Activated CD8-positive, alpha-beta memory T cell treated with anti-CD3 and anti-CD28 coated beads, Interleukin-2, amount 50 U/mL, for 1 hour (primary cell): ENCODE measurements around the gene HAUS7.
"Not testable (repeated sequence)": the region's sequence is repeated elsewhere in the genome, so short reads cannot be mapped to it uniquely, and the experiment has no call there.

Source experiments
- DNase-seq: peaks from one replicate; pipeline ENCODE4 v3.0.0-alpha.2; 2020; ENCODE audit errors: extremely low read depth

Gene HAUS7

DNA sequence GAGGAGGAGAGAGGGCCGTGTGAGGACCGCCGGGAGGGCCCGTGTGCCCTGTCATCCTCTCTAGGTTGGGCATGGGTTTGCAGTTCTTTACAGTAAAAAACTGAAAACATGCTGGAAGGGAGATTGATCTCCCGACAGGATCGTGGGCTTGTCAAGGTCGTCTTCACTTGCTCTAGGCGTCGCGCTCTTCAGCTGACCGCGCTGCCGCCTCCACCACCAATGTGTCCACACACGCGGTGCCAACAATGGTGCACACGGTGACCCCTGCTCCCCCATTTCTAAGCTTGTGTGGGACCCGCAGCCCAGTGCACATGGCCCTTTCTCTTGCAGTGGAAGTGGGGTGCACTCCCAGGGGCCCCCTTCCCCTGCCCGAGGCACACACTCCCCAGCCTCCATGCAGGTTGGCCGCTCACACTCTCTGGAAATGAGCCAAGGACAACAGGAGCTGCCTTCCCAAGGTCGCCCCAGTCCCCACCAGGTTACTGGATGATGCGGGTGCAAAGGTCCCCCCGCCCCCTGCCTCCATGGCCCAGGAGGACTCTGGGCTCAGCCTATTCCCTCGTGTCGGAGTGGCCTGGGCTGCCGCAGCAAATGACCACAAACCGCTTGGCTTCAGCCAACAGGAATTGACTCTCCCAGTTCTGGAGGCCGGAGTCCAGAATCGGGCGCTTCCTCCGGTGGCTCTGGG is 60.8 kb downstream of the HAUS7 start:
- no peak for DNase-seq

DNA sequence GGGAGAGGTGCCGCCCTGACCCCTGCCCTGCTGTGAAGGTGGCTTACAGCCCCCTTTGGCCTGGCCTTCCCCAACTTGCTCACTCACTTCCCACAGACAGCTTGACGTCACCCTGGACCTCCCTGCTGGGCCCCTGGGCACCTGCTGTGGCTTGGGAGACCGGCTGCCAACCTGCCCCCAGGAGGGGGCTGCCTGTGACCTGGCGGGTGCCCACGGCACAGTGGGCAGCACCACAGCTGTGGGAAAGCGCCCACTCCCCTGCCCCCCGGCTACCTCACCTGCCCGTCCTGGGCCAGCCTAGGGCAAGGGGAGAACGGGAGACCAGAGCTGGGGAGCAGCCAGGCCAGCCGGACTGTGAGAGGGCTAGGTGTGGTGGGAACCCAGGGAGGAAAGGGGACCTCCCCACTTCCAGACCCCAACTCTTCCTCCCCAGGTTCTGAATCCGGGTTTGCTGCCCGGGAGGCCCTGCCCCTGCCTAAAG is 61.5 kb downstream of the HAUS7 start:
- DNase-seq: no peak

DNA sequence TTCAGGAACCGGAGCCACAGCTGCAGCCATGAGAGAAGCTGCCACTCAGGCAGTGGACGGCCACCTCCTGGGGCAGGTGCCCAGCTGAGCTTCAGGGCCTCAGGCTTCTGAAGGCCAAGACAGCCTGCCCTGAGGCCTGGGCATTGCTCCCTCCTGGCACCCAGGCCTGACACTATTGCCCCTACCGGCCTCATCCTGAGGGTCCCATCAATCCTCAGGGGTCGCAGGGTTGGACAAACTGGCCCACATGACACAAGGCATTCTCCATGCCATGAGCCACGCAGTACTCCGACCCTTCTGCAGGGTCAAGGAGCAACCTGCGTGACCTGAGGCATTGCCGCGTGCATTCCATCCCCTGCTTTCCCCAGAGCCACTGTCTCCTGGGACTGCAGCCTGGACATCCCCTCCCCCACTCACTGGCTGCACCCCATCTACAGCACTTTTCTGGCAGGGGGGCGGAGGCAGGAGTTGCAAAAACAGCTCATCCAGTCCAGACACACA is 62.1 kb downstream of the HAUS7 start:
- DNase-seq: no peak

DNA sequence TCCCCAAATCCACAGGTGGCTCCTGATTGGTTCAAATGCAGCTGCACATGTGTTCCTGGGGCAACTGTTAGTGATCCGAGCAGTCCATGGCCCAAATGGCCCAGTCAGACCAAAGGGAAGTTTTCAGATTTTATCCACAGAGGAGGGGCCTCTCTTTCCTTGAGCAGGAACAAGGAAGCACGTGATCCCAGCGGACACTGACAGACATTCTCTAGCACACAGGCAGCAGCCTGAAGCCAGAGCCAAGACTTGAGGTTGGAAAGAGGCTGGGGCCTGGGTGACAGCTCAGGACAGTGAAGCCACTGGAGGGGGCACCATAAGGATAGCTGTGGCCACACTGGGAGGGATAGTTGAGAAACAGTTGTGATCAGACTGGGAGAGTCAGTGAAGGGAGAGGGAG is 62.6 kb downstream of the HAUS7 start:
- DNase-seq: no peak

DNA sequence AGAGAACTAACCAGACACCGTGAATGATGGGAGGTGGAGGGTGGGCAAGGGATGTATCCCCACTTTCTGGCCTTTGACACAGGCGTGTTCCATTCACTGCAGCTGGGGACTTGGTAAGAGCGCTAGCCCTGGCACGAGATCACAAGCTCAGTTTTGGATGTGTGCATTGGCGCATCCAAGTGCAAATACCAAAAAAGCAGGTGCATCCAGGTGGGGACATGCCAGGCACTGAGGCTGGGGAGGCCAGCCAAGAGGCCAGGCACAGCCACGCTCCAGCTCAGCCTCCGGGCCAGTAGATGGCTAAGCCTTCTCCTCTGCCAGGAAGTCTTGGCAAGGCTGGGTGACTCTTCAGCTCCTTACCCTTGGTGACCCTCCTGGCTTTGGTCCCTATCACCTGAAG is 63.5 kb downstream of the HAUS7 start:
- no peak for DNase-seq

DNA sequence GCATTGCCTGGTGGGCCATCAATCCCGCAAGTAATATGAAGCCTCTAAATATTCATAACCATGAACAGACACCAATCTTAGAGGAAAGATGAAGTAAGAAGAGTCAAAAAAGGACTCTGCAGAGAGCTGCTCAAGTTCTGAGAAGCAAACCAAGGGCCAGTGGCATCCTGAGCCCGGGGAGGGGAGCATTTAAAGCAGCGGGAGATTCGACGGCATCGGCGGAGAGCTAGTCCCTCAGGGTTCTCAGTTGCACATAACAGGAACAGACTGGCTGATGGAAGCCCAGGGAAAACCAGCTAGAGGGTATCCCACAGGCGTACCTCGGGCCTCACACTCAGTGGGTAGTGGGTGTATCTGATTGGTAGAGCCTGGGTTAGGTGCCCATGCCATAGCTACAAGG is 64.4 kb downstream of the HAUS7 start:
- DNase-seq: no peak

DNA sequence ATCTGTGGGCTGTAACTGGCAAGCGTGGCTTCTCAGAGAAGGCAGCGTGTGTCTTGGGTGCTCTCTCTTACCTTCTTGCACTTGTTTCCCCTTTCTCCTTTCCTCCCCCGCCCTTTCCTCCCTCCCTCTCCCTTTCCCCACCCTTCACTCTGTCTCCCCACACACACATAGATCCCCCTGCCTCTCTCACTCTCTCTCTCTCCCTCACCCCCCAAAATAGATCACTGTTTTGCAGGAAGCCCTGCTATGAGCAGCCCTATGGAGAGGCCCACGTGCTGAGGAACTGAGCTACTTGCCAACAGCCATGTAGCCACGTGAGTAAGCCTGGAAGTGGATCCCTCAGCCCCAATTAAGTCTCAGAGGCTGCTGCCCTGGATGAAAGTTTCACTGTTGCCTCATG is 65.0 kb downstream of the HAUS7 start:
- DNase-seq: no peak

DNA sequence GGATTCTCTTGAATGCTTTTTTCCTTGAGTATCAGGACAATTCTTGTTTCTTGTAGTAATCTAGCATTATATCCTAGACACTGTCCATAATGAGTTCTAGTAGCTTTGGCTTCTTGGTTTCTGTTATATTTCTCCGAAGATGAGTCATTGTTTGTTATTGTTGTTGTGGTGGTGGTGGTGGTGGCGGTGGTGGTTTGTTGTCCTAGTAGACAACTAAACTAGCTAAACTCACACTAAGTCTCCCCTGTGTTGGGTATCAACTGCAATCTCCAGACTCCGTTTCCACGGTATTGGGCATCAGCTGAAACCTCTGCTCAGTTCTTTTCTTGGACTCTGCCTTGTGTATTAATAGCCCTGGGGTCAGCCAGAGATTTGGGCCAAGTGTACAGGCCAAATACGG is 66.0 kb downstream of the HAUS7 start:
- not testable (repeated sequence) for DNase-seq

DNA sequence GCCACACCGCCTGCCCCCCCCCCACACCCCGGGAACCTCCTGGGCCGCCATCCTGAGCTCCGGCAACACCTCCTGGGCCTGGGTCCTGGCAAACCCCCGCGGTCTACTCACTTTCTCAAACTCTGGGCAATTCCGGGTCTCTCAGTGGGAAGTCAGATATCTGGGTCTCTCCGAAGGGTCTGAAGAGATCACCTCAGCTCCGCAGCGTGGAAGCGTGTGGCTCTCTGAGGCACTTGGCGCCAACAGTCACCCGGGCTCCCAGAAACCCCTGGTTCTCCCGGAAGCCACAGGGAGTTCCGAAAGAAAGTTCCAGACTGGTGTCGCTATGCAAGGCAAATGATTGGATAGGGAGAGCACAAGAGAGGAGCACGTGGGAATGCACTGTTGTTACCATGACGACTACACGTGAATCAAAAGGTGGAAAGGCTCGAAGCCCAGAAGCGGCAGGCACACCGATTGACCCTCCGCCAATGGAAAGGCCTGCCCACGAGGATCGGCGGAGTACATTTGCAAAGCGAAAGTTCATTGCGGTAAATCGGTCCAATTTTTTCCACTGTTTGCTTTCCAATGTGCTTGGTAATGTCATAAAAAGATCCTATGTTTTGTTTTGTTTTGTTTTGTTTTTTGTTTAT is 69.1 kb downstream of the HAUS7 start, which contains the start of gene PNMA6E:
PNMA6E (minus strand) TSS at position 218 of the 632 bp plus-strand sequence. CDS start 2,501 bp downstream, outside the sequence.
- DNase-seq: no peak

DNA sequence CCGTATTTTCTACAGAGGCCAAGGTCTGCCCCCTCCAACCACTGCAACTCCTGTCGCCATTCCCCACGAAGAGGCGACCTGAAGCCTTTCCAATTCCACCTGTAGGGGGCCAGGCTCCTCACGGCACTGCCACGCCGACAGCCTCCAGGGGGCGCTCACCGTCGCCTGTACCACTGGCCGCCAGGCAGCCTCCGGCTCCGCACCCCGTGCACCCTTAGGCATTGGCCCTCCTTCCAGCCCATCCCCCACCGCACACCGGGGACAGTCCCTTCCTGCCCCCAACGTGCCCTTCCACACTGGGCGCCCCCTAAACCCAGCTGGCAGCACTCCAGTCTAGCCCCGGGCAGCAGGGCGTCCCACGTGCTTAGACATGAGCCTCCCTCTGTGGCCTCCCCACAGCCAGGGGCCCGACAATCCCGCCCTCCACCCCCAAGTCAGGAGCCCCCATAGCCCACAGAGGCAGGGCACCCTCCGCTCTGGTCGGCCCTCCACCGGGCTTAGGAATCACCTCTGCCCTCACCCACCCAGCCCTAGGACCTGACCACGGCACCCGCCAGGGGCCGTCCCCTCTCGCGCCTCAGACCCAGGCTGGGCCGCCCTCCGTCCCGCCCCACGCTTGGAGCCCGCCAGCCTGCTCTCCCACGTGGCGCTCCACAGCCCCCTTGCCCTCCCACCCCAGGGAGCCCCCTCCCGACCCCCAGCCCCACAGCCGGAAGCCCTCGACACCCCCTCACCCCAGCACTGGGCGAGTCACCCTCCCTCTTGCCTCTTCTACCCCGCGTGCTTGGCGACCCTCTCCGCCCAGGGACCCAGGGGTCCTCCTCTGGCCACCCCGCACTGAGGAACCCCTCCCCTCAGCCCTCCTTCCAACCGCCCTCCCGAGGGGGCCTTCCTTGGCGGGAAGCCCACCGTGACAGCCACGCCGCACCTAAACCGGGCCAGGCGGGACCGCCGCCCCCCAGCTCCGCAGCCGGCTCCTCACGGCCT is 69.9 kb downstream of the HAUS7 start:
- DNase-seq: no peak

DNA sequence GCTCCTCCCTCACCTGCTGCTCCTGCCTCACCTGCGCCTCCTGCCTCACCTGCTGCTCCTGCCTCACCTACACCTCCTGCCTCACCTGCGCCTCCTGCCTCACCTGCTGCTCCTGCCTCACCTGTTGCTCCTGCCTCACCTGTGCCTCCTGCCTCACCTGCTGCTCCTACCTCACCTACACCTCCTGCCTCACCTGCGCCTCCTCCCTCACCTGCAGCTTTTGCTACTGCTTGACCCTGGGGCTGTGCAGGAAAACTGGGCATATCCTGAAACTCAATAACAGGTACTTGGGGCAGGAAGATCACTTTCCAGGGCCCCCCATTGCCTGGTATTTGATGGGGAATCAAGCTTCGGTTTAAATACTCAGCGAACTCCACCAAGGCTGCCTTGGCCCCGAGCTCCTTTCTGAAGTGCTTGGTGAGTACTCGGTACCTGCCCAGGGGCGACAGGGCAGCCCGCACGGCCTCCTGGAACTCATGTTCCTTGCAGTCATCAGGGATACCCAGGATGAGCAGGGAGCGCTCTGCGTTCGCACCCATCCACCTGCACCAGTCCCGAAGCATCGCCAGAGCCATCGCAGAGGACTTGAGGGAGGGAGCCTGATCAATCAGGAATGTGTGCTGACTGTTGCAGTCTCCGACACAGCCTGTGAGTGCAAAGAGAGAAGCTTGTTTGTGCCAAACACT is 72.0 kb downstream of the HAUS7 start:
- DNase-seq: no peak
